Lower leg skin (tissue), 3 donors: ENCODE data around the gene MOCS1.

ENCODE experiments used
- POLR2A ChIP-seq, 2 donors: fragments of 450-650 bp; IDR thresholded peaks; one replicate each; pipeline ENCODE4 v1.6.1; 2016 to 2017; ENCODE audit warnings: antibody characterized with exemption in 2 of 2, mild to moderate bottlenecking in 1 of 2, moderate library complexity in 1 of 2
- TF ChIP-seq, protein P1 (sequence below), 3 donors: fragments of 450-650 bp; IDR thresholded peaks; one replicate each; pipeline ENCODE4 v1.5.1; 2016; ENCODE audit warnings: antibody characterized with exemption in 3 of 3, mild to moderate bottlenecking in 3 of 3, moderate library complexity in 2 of 3

- TF ChIP-seq, protein P1, sequence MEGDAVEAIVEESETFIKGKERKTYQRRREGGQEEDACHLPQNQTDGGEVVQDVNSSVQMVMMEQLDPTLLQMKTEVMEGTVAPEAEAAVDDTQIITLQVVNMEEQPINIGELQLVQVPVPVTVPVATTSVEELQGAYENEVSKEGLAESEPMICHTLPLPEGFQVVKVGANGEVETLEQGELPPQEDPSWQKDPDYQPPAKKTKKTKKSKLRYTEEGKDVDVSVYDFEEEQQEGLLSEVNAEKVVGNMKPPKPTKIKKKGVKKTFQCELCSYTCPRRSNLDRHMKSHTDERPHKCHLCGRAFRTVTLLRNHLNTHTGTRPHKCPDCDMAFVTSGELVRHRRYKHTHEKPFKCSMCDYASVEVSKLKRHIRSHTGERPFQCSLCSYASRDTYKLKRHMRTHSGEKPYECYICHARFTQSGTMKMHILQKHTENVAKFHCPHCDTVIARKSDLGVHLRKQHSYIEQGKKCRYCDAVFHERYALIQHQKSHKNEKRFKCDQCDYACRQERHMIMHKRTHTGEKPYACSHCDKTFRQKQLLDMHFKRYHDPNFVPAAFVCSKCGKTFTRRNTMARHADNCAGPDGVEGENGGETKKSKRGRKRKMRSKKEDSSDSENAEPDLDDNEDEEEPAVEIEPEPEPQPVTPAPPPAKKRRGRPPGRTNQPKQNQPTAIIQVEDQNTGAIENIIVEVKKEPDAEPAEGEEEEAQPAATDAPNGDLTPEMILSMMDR (IDR thresholded peaks at IDR 0.05), result no peak
- TF ChIP-seq POLR2A (IDR thresholded peaks at IDR 0.05), result no peak
These were observed 15.4 kb downstream of the MOCS1 start for GRCh38 chr6:39918831-39919230.
